Stimulated activated CD4-positive, alpha-beta T cell treated with anti-CD3 and anti-CD28 coated beads, Interleukin-2, amount 100 ng/mL, for 4 hours (primary cell): ENCODE data around the gene PSMG3.

Source experiments
- DNase-seq: peaks from one replicate; pipeline ENCODE4 v3.0.0-alpha.2; 2020; ENCODE audit warnings: low read depth

PSMG3 gene

DNA sequence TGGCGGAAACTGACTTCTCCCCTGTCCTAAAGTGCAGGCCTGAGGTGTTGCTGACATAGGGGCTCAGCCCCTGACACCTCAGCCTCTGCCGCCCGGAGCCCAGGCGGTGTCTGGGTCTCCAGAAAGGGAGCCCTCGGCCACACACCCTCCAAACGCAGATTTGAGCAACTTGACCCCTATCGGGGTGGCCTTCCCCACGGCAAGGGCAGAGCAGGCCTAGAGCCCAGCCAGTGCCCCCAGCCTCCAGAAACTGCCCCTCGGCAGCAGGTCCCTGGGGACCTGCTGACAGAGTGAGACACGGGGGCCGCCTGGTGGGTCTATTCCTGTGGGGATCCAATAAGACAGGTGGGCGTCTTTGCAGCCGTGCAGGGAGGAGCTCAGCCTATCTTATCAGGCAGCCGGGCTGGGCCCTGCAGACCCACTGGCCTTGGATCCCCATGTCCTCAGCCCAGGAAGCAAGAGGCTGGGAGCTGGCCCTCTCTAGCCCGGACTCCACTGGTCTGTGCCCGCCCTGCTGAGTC is 24.9 kb downstream of the PSMG3 start:
- DNase-seq, result no peak

DNA sequence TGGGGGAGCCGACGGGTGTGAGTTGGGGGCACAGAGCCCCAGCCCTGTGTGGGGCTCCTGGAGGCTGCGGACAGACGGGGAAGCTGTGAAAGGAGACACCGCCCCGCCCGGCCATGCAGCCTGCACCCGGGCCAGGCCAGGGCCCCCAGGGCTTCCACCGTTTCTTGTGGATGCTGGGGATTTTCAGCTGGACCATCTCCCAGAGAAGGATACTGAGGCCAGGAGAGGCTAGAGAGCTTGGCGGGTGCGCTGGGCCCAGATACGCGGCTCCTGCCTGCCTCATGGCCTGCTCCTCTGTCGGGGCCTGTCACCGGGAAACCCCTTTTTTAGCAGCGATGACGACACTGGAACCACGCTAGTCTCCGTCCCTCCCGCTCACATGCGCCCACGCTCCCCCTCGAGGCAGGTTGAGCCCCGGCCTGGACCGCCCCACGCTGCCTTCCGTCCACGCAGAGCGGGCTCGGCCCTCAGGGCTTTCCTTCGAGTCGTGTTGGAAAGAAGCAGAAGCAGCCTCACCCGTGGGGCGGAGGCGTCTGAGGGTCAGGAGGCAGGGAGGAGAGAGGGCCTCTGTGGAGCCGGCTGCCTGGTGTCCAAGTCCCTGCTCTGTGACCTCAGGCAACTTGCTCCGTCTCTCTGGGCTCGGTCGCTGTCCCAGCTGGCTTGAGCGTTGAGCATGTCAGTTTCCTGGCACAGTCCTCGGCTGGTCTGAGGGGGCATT is 25.5 kb downstream of the PSMG3 start:
- no peak for DNase-seq

DNA sequence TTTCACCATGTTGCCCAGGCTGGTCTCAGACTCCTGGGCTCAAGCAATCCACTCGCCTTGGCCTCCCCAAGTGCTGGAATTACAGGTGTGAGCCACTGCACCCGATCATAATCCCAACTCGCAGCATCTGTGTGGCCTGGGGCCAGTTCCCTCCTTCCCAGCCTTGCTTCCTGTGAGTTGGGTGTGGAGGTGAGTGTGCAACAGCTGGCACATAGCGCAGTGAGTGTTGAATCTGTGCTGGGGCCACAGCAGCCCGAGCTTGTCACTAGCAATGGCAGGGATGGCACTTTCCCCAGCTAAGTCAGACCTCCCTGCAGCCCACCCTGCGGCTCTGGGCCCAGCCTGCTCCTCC is 26.0 kb downstream of the PSMG3 start:
- no peak for DNase-seq

DNA sequence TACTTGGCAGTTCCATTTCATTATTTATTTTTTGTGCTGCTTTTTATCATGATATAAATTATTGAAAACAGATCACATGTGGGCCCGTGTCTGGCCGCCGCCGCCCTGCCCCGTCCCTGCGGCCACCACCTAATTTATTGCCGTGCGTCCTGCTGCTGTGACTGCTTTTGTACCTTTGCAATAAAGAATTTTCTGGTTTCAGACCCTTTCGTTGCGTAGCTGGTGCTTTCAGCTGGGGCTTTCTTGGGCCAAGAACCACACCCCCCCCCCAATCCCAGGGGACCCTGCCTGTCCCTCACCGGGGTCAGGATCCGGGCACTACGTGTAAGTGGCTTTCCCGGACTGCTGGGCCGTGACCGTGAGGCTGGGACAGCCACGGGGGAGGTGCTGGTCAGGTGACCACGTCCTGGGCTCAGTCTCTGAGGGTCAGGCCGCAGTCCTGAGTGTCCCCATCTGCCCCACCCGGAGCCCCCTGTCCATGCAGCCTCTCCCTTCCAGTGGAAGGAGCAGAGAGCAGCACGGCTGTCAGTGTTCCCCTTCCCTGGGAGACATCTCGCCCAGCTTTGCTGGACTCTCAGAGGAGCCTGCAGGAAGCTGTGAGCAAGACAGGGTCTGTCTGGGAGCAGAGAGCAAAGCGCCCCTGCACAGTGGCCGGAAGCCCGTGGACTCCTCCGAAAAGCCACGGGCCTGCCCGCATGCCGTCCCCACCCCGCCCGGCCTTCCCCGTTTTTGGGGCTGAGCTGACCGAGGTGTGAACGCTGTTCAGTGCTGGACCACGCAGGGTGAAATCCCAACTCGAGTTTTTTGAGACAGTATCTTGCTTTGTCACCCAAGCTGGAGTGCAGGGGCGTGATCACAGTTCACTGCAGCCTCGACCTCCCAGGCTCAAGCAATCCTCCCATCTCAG is 26.7 kb downstream of the PSMG3 start:
- DNase-seq, result no peak

DNA sequence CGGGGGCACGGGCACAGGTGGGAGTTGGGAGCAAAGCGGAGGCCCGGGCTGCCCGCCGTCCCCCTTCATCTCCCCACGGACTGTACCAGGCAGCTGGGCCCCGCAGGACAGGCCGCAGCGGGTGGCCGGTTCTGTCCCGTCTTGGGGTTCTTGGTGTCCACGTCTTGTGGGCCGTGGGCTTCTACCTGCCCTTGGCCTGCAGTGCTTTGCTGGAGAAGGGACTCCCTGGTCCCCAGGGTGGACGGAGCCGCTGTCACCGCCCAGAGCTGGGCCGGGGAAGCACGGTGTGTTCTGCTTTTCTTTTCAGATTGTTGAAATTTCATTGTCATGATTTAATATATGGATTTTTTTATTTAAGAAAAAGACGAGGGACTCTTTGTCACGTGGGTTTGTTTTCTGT is 27.5 kb downstream of the PSMG3 start:
- DNase-seq, result no peak

DNA sequence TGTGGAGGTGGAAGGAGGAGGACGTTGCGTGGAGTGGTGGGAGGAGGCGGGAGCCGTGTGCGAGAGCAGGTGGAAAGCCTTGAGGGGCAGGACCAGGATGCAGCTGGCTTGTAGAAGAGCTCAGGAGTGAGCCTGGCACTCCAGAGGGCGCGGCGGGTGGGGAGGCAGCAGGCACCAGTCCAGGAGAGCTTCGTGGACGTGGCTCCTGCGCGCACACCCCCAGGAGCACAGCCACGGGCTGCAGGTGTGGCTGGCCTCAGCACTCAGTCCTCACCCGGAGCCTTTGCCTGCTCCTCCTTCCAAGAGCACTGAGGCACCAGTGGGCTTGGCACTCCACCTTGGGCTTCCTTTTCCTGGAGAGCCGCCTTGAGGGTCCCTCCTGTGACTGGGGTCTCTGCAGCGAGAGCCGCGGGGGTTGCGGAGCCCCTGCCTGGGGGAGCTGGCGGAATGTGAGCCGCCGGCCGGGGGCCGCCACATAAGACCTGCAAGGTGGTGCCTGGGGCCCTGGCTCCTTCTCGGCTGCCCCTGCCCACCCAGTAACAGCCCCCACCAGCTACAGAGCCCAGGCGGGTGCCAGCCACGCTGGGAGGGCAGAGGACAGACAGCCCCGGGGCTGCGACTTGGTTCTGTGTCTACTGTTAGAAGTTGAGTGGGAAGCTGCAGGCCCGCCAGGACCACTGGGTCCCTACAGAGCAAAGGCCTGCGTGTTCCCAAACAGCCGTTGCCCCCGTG is 28.2 kb downstream of the PSMG3 start:
- no peak for DNase-seq

DNA sequence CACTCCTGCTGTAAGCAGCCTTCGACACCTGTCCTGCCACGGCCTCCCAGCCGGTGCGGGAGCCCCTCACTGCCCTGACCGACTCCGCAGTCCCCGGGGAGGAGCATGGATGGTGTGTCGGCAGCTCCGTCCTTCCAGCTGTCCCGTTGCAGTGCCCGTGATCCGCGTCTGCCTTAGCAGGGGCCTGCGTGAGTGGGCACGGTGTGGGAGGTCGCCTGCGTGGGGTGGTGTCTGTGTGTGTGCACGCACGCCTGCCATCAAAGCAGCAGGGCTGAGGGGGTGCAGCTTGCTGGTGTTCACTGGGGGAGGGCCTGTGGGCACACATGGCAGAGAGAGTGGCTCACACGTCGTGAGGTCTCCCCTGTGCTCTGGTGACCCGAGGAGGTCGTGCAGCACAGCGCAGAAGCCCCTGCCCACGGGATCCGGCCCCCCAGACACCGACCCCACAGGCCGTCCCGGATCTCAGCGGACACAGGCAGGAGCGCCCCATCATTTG is 29.0 kb downstream of the PSMG3 start:
- DNase-seq, result no peak

DNA sequence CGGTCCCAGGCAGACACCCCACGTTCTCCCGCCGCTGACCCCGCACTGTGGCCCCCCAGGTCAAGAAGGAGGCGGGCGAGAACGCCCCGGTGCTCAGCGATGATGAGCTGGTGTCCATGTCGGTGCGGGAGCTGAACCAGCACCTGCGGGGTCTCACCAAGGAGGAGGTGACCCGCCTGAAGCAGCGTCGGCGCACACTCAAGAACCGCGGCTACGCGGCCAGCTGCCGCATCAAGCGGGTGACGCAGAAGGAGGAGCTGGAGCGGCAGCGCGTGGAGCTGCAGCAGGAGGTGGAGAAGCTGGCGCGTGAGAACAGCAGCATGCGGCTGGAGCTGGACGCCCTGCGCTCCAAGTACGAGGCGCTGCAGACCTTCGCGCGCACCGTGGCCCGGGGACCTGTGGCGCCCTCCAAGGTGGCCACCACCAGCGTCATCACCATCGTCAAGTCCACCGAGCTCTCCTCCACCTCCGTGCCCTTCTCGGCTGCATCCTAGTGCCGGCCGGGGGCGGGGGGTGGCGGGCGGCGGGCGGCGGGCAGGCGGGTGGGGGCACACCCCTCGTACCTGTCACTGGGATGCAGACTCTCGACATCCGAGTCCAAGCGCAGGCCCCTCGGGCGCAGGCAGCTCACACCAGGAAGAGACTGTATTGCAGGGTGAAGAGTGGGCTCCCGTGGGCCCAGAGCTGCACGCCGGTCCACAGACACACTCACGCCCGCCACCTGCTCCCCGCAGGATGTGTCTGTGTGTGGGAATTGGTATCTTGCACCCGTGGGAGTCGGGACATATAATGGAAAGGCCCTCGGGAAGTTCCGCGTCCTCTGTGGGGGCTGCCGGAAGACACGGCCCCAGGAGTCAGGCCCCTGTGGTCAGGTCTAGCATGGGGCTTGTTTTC is 29.7 kb downstream of the PSMG3 start:
- DNase-seq, result no peak

DNA sequence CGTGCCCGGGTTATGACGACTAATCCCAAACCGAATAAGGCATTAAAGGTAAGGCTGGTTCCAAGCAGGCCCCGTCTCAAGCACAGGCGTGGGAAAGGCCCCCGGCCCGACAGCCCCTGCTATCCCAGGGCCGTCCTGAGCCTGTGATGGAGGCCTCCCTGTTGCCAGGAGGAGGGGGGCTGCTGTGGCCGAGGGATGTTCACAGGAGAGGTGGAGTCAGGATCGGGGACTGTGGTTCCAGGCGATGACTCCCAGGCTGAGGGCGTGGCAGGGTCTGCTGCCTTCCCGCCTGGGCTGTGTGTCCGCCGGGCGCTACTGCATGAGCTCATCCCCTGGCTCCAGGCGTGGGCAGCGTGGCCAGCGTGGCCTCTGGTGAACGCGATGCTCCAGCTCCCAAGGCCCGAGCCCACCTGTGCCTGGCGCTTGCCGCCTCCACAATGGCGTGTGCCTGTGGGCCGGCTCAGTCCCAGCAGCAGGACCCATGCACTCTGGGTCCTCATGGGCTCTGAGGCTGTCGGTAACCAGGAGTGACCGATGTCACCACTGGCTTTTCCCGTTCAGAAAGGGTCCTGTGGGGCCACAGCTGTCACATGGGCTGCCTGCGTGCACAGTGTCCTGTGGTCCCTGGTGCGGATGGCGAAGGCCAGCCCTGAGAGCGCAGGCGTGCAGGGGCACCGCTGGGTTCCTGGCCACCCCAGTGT is 30.5 kb downstream of the PSMG3 start:
- DNase-seq, result no peak

DNA sequence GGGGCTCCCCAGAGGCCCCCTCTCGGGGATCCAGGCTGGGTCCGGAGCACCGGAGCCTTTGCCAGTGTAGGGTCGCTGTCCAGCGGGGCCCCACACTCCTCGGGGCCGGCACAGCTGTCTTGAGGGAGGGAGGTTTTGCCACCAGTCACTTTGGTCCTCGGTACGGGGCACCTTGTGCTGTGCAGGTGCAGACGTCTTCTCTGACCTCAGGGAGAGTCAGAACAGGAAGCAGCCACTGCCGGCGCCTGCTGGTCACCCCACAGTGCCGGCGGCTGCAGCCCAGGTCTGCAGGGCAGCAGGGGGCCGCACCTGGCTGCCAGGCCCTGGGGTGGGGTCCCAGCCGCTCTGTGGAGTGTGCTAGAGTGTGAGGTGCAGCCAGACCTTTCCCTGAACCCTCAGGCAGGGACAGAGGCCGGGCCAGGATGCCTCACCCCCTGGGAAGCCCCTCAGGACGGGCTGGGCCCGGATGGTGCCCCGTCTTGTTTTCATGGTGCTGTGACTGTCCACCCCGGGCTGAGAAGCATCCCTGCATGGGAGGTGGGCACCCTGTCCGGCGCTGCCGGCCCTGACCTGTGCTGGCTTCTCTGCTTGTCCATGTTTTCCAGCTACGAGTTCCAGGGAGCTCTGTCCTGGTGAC is 31.2 kb downstream of the PSMG3 start:
- no peak for DNase-seq

DNA sequence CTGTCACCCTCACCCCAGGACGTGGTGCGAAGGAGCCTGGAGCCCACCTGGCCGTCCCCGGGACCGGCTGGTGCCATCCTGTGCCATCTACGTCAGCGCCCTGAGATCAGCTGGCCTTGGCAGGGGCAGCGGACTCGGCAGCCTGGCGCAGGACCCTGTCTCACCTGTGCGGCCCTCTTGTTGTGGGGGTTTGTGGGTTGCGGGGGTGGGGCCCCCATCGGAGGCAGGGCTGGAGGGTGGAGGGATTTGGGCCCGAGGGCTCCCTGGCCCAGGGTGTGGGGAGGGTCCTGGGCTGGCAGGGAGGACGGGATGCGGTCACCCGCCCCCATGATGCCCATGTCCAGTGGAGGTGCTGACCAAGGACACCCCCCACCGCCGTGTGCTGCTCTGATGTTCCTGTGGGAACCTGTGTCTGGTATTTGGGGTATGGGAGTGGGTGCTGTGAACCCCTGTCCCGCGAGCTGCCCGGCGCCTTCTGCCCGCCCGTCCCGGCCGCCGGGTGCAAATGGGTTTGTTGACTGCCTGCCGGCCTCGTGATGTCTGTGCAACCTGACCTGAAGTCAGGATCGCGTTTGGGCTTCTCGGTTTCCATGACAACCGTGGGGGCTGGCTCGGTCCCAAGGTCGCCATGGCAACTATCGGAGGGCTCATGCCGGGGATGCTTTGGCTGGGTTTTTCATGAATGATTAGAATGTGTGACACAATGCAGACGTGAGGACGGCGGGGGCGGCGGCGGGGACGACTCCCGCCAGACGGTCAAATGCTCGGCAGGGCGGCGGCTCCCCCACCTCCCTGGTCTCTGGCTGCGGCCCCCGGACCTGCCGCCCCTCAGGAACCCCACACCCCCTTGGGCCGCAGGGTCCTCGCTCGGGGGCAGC is 32.1 kb downstream of the PSMG3 start:
- DNase-seq, result no peak

DNA sequence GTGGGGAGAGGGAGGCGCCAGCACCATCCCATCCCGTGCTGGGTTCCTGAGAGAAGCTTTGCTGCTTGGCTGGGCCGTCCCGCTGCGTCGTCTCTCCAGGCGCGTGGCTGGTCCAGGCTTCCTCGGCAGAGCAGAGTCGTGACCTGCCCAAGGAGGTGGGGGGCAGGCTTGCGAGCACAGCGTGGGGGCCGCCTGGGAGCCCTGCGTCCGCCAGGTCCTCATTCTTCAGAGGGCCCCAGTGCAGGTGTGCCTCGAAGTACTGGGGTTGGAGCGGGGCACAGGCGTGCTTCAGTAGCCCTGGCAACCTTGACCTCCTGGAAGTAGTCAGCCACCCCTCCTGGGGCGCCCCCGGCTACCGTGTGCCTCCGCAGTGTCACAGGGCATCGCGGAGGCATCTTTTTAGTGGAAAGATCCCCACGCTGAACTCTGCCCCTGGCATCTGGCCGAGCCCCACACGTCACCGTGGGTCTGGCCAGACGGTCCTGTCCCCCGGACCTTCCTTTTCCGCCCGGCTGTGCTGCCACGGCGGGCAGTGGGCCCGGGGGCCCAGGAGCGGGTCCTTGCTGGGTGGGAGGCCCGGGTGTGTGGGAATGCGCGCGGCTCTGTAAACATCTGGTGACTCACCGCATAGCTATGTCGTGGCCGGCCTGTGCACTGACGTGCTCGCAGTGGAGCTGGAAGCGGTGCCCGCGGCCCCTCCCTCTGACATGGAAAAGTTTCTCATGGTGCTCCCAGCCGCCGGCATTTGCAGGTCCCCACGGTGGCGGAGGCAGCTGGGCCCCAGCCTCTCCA is 32.9 kb downstream of the PSMG3 start:
- DNase-seq, result no peak

DNA sequence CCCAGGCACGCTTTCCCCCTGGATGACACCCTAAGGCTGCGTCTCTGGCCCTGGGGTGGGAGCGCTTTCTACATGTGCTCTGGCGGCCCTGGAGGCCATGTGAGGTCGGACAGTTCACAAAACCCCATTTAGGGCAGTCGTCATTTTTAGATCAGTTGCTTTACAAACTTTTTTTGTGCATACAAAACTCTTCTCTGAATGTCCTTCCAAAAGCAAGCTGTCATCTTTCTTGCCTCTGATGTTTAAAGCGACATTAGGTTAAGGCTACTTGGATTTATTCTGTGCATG is 33.4 kb downstream of the PSMG3 start:
- DNase-seq, result no peak

DNA sequence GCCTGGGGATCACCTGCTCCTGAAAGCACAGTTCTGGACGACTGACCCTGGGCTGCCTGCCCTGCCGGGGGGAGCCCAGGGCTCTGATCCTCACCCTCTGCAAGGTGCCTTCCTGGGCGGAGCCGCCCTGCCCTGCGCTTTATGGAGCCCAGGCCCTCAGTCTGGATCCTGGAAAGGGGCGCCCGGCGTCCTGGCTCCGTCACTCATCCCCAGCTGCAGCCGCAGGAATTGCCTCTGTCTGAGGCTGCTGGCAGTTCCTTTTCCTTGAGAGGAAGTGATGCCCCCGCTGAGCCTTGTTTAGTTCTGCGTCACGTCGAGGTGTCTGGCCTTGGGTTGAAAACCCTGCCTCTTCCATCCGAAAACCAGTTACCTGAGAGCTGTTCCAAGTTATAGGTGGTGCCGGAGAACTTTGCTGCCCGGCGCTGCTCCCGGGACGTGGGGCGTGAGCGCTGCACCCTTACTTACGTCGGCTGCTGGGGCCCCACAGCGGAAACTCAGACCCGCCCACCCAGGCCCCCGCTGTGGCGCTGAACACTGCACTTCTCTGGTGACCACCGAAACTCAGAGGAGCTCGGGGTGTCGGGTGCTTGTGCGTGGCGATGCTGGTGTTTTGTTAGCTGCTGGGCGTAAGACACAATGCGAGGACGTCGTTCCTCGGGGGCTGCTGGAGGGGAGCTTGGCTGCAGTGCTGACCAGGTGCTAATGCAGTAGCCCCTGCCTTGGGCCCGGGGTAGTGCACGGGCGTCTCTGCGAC is 34.0 kb downstream of the PSMG3 start:
- no peak for DNase-seq

DNA sequence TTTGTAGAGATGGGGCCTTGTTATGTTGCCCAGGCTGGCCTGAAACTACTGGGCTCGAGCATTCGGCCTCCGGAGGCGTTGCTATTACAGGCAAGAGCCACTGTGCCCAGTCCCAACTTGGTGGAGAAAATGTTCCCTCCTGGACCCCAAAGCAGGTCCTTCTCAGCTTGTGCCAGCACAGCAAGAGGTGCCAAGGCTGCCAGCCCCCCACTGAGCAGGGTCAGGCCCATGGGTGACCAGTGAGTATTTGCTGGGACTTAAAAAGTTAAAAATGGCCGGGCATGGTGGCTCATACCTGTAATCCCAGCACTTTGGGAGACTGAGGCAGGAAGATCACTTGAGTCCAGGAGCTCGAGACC is 34.8 kb downstream of the PSMG3 start:
- DNase-seq, result no peak

DNA sequence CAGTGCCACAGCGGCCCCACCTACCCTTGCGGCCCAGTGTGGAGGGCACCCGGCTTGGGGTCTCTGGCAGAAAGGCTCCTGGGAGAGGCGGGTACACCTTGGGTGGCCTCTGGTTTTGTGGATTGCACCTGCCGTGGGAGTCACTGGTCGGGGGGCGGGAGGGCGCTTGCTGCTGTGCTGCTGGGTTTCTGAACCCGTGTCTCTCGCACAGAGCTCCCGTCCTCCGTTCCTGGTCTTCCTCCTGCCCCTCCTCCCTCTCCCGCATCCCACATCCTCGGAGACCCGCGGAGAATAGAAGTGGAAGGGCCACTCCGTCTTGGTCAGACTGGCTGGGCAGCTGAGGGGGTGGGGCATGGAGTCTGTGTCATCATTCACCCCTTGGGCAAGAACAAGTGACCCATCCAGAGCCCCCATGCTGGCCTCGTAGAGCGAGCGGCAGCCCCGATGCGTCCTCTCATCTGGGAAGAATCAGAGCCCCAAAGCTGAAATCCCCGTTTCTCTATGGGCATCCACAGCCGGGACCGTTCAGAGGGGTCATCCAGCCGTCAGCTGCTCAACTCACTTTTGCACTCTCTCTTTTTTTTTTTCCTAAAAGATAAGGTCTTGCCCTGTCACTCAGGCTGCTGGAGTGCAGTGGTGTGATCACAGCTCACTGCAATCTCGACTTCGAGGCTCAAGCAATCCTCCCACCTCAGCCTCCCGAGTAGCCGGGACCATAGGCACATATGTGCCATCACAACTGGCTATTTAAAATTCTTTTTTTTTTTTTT is 35.3 kb downstream of the PSMG3 start:
- no peak for DNase-seq
